K562 (cell line): ENCODE results near the gene PRDX6. TPM values are rescaled to one million over a fixed set of nuclear protein-coding genes. Genes with fewer than 3 reads are reported as not detected.

Experiments used
- CTCF ChIP-seq, 3 experiments: IDR thresholded peaks in 2 of 3; conservative IDR thresholded peaks in 1 of 3; 2 replicates each; pipeline ENCODE4 v1.5.1; 2011 to 2012; ENCODE audit warnings: low read length in 3 of 3, mild to moderate bottlenecking in 3 of 3, control low read depth in 2 of 3, improper control_type of control experiment in 1 of 3, inconsistent platforms in 1 of 3, low read depth in 1 of 3, mixed read lengths in 1 of 3, moderate library complexity in 1 of 3; ENCODE audit not compliant: insufficient read depth in 2 of 3
- DEAF1 ChIP-seq: fragments of 450-650 bp; formaldehyde crosslinking; IDR thresholded peaks from 2 replicates; pipeline ENCODE4 v1.4.0; 2020; ENCODE audit warnings: mild to moderate bottlenecking, moderate library complexity
- FOSL1 ChIP-seq: fragments of 200-800 bp; sonication (Bioruptor generic); conservative IDR thresholded peaks from 2 replicates; pipeline ENCODE4 v1.6.1; 2016; ENCODE audit warnings: missing genetic modification characterization, missing compliant biosample characterization
- FOXA3 ChIP-seq, 2 experiments: fragments of 450-650 bp in 1 of 2; sonication (generic) in 1 of 2; formaldehyde crosslinking; IDR thresholded peaks in 1 of 2; conservative IDR thresholded peaks in 1 of 2; 2 replicates each; pipeline versions ENCODE4 v1.4.0 to v1.8.0; 2020 to 2022; ENCODE audit warnings: mild to moderate bottlenecking in 2 of 2, missing genetic modification reagents in 1 of 2
- SPI1 ChIP-seq: IDR thresholded peaks from 2 replicates; pipeline ENCODE4 v1.6.1; 2011; ENCODE audit warnings: low read depth, low read length, control low read depth, borderline replicate concordance
- ZBTB12 ChIP-seq: fragments of 250-450 bp; sonication (Bioruptor Pico); IDR thresholded peaks from 2 replicates; pipeline ENCODE4 v1.4.0; 2020
- ZBTB26 ChIP-seq: fragments of 450-650 bp; formaldehyde crosslinking; IDR thresholded peaks from 2 replicates; pipeline ENCODE4 v1.4.0; 2022; ENCODE audit warnings: missing genetic modification characterization
- ZEB2 ChIP-seq: fragments of 450-650 bp; IDR thresholded peaks from 2 replicates; pipeline ENCODE4 v1.6.1; 2016
- ZHX1 ChIP-seq: fragments of 150-350 bp; conservative IDR thresholded peaks from 2 replicates; pipeline ENCODE4 v1.6.1; 2014; ENCODE audit warnings: low read length
- ZNF175 ChIP-seq: fragments of 200-800 bp; sonication (Bioruptor generic); IDR thresholded peaks from 2 replicates; pipeline ENCODE4 v1.6.1; 2016; ENCODE audit warnings: low read depth, mild to moderate bottlenecking, missing genetic modification characterization, missing compliant biosample characterization
- ZNF280B ChIP-seq: fragments of 250-450 bp; sonication (Bioruptor Pico); IDR thresholded peaks from 2 replicates; pipeline ENCODE4 v1.5.1; 2021; ENCODE audit warnings: mild to moderate bottlenecking
- ZNF384 ChIP-seq: IDR thresholded peaks from 2 replicates; pipeline ENCODE4 v1.6.1; 2012; ENCODE audit warnings: low read depth, low read length, improper control_type of control experiment
- polyA plus RNA-seq, 8 experiments: library from polyadenylated mRNA; depleted of rRNA in 4 of 8; stranded (reverse) in 5 of 8; unstranded in 3 of 8; fragments of >200 nt; fragmentation: Nextera tagmentation in 2 of 8; fragmentation: Illumina TruSeq in 1 of 8; extraction: Ambion mirVana in 2 of 8; extraction: Trizol in 1 of 8; gene quantifications; 2 replicates each; pipeline versions ENCODE4 v1.2.1 to v1.2.3, GENCODE V29; 2011 to 2014; ENCODE audit warnings: inconsistent platforms in 1 of 8, missing spikeins in 1 of 8
- total RNA-seq, 7 experiments: library from RNA; depleted of rRNA in 6 of 7; stranded (reverse); fragments of >200 nt in 6 of 7; fragmentation: Illumina TruSeq in 2 of 7; extraction: Trizol in 2 of 7; gene quantifications; 2 replicates each; pipeline versions ENCODE4 v1.2.1 to v1.2.3, GENCODE V29; 2011 to 2021; ENCODE audit warnings: low replicate concordance in 1 of 7

PRDX6 gene
- total and polyA plus RNA-seq, 9 of the 15 experiments (the other 6 are each of a cell fraction or from before 2014, with no cell fraction given): 277 to 1,082 (median 610) TPM

- TF ChIP-seq SPI1 (peak; percentile 89), ZBTB26 (no peak), ZNF175 (CRISPR knock-in tag) (peak; percentile 77; the same call in 1 of the 2 replicates), ZHX1 (0 out of 2 replicates have a peak, but pooled peaks have one; percentile 14), ZNF384 (peak; percentile 80), CTCF (IDR thresholded peaks at IDR 0.05 in 2 of 3, conservative IDR thresholded peaks at IDR 0.05 in 1 of 3; ENCODE audit: insufficient read depth in 2 of 3, low read depth in 1 of 3, low read length in 3 of 3) (peak; percentile 70 to 94 (median 82)), ZEB2 (0 out of 2 replicates have a peak, but pooled peaks have one; percentile 22), FOSL1 (tag) (peak; percentile 77), ZBTB12 (CRISPR knock-in tag) (peak; percentile 23), DEAF1 (CRISPR knock-in tag) (peak; percentile 43; the same call in 1 of the 2 replicates), ZNF280B (no peak), FOXA3 (CRISPR knock-in tag; conservative IDR thresholded peaks at IDR 0.05 in 1 of 2, IDR thresholded peaks at IDR 0.05 in 1 of 2) (peak; percentile 61 to 92; a peak in 3 of 4 replicates)
These were observed 47.4 kb upstream of the PRDX6 start (continued) for GRCh38 chr1:173429471-173430402.
